PC-9 (cell line): Measurements from ENCODE around the gene PSD2. TPM values are rescaled to one million over a fixed set of nuclear protein-coding genes. Genes with fewer than 3 reads are reported as not detected.

ENCODE experiments used
- BruUV-seq: library from RNA; stranded (reverse); fragments of 400-500 nt; replicated peaks from 2 replicates; lab custom pipeline; 2021; lab: Mats Ljungman, UMichigan
- CTCF ChIA-PET: fragments of 300-600 bp; sonication (Branson Sonifier 250); formaldehyde crosslinking; loops from one replicate; lab custom pipeline; 2022; ENCODE audit warnings: antibody characterized with exemption; lab: Charles Lee
- POLR2A ChIA-PET: fragments of 300-600 bp; sonication (Branson Sonifier 250); formaldehyde crosslinking; loops from one replicate; lab custom pipeline; 2022; ENCODE audit warnings: antibody characterized with exemption; ENCODE audit not compliant: unreplicated experiment; lab: Charles Lee
- DNase-seq, 2 experiments: peaks; one replicate each; pipeline versions ENCODE4 v3.0.0 to v3.0.0-alpha.2; 2015 to 2022; ENCODE audit warnings: mixed read lengths in 1 of 2
- H2AFZ ChIP-seq: fragments of 200-600 bp; sonication (generic); 2 replicates; pipeline ENCODE4 v1.8.1; 2017; ENCODE audit warnings: antibody characterized with exemption
- H3F3A ChIP-seq: fragments of 200-600 bp; sonication (generic); 2 replicates; pipeline ENCODE4 v1.8.1; 2017; ENCODE audit warnings: antibody characterized with exemption, mild to moderate bottlenecking, low read depth; ENCODE audit not compliant: insufficient read depth
- H3K27ac ChIP-seq: fragments of 200-600 bp; sonication (generic); 2 replicates; pipeline ENCODE4 v1.6.1; 2016; ENCODE audit warnings: mixed run types
- H3K27me3 ChIP-seq: fragments of 200-600 bp; sonication (generic); 2 replicates; pipeline ENCODE4 v1.6.1; 2016; ENCODE audit warnings: low read depth, mixed run types; ENCODE audit not compliant: insufficient read depth
- H3K36me3 ChIP-seq: fragments of 200-600 bp; sonication (generic); 2 replicates; pipeline ENCODE4 v1.6.1; 2016; ENCODE audit warnings: low read depth, mixed run types
- H3K4me1 ChIP-seq: fragments of 200-600 bp; sonication (generic); replicated peaks from 2 replicates; pipeline ENCODE4 v1.6.1; 2016; ENCODE audit warnings: mixed run types; ENCODE audit not compliant: insufficient read depth
- H3K4me2 ChIP-seq: fragments of 200-600 bp; sonication (generic); 2 replicates; pipeline ENCODE4 v1.6.1; 2017; ENCODE audit warnings: mixed run types
- H3K4me3 ChIP-seq: fragments of 200-600 bp; sonication (generic); 2 replicates; pipeline ENCODE4 v1.6.1; 2016; ENCODE audit warnings: mixed run types
- H3K79me2 ChIP-seq: fragments of 200-600 bp; sonication (generic); 2 replicates; pipeline ENCODE4 v1.6.1; 2017; ENCODE audit warnings: low read depth, mixed run types
- H3K9me2 ChIP-seq: fragments of 200-600 bp; sonication (generic); 2 replicates; pipeline ENCODE4 v1.8.1; 2017; ENCODE audit warnings: mild to moderate bottlenecking; ENCODE audit not compliant: insufficient read depth
- H3K9me3 ChIP-seq: fragments of 200-600 bp; sonication (generic); 2 replicates; pipeline ENCODE4 v1.8.1; 2016; ENCODE audit warnings: low read depth; ENCODE audit not compliant: insufficient read depth
- H4K20me1 ChIP-seq: fragments of 200-600 bp; sonication (generic); 2 replicates; pipeline ENCODE4 v1.8.1; 2017; ENCODE audit not compliant: insufficient read depth
- EZH2 ChIP-seq: fragments of 200-600 bp; sonication (generic); IDR thresholded peaks from 2 replicates; pipeline ENCODE4 v1.8.0; 2017; ENCODE audit warnings: antibody characterized with exemption, low read depth
- intact Hi-C: fragments of 100-400 bp; cut with micrococcal nuclease; formaldehyde crosslinking; loops from one replicate; pipeline ENCODE4 v1.10.0; 2022; ENCODE audit not compliant: unreplicated experiment
- total RNA-seq: library from RNA; stranded (reverse); gene quantifications from 2 replicates; pipeline ENCODE4 v1.2.3, GENCODE V29; 2021
- TF ChIP-seq, protein P1 (sequence below): fragments of 200-600 bp; sonication (generic); conservative IDR thresholded peaks from 2 replicates; pipeline ENCODE4 v1.6.1; 2017; ENCODE audit warnings: mixed run types, antibody characterized with exemption, mild to moderate bottlenecking, moderate library complexity

The PSD2 gene
- total RNA-seq, 1 experiment from 2014 or later = 0.07 TPM

DNA sequence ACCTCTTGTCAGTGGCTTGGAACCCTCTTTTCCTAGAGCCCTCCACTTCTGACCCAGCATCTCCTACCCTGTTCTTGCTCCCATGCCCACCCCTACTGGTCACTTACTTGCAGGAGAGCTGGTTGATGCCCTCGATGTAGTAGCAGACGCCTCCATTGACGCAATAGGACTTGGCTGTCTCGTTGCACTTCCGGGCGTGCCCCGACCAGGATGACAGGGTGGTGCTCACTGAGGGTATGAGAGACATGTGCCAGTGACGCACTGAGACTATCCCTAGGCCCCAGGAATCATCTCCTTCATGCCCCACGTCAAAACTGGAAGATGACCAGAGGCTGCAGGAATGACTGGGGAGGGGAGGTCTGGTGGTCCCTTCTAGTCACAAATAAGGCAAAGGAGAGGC is 76.0 kb downstream of the PSD2 start:
- no peak overlapping the region for H3K4me3 ChIP-seq
- TF ChIP-seq EZH2 = no peak
- TF ChIP-seq, protein P1, sequence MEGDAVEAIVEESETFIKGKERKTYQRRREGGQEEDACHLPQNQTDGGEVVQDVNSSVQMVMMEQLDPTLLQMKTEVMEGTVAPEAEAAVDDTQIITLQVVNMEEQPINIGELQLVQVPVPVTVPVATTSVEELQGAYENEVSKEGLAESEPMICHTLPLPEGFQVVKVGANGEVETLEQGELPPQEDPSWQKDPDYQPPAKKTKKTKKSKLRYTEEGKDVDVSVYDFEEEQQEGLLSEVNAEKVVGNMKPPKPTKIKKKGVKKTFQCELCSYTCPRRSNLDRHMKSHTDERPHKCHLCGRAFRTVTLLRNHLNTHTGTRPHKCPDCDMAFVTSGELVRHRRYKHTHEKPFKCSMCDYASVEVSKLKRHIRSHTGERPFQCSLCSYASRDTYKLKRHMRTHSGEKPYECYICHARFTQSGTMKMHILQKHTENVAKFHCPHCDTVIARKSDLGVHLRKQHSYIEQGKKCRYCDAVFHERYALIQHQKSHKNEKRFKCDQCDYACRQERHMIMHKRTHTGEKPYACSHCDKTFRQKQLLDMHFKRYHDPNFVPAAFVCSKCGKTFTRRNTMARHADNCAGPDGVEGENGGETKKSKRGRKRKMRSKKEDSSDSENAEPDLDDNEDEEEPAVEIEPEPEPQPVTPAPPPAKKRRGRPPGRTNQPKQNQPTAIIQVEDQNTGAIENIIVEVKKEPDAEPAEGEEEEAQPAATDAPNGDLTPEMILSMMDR = no peak
- H3K79me2 ChIP-seq = no peaks in the 10 kb centered on the region
- intact Hi-C loops = no loop called here
- no peak for DNase-seq
- no peaks in the 10 kb centered on the region for H3K27me3 ChIP-seq
- H3K9me2 ChIP-seq = no peaks in the 10 kb centered on the region
- H2AFZ ChIP-seq = no peak overlapping the region
- no peaks in the 10 kb centered on the region for H3K36me3 ChIP-seq
- H3F3A ChIP-seq = peaks cover 2% of the 10 kb centered on the region; the same call in 1 of the 2 replicates
- H3K27ac ChIP-seq = no peak overlapping the region
- H3K4me2 ChIP-seq = no peak overlapping the region
- H3K9me3 ChIP-seq = peaks cover 4% of the 10 kb centered on the region; the same call in 1 of the 2 replicates
- ChIA-PET POLR2A (no interaction called here), CTCF (no interaction called here)
- H4K20me1 ChIP-seq = no peaks in the 10 kb centered on the region
- no TSS peak for BruUV-seq
- H3K4me1 ChIP-seq = peaks cover 5% of the 10 kb centered on the region

DNA sequence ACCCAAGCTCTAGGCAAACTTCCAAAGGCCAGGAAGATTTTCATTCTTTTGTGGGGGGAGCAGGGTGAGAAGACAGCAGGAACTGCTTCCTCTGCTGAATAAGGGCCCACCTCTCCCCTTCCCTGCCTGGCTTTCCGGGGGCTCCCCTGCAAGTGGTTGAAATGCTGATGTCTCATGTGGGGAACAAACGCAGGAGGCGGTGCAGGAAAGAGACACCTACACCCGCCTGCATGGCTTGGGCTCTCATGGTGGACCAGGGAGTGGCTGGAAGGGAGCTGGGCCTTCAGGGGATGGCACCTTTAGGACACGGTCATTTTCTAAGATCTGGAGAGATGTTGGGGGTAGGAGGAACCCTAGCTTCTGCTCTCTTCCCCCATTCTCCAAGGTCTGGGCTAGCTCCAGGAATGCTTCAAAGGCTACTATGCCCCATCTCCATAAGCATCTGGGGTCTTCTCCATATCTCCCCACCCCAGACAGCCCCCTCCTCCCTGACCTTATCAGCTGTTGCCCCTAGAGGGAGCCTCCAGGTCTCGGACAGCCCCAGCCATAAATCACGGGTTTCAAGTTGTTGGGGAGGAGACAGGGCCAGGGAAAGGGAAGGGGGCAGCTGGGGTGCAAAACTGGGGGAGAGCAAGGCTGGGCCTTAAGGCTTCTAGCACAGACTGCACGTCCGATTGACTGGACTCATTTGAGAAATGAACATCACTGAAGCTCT is 76.6 kb downstream of the PSD2 start:
- no peak for DNase-seq
- Histone ChIP-seq H3K4me1 (peaks cover 11% of the 10 kb centered on the region), H3K4me2 (no peak overlapping the region), H2AFZ (no peak overlapping the region), H4K20me1 (no peaks in the 10 kb centered on the region), H3K36me3 (no peaks in the 10 kb centered on the region), H3K9me2 (no peaks in the 10 kb centered on the region), H3K4me3 (no peak overlapping the region), H3K27ac (no peak overlapping the region), H3F3A (peaks cover 7% of the 10 kb centered on the region; the same call in 1 of the 2 replicates), H3K27me3 (no peaks in the 10 kb centered on the region), H3K79me2 (no peaks in the 10 kb centered on the region), H3K9me3 (peaks cover 4% of the 10 kb centered on the region; the same call in 1 of the 2 replicates)
- intact Hi-C loops = no loop called here
- no TSS peak for BruUV-seq
- no peak for TF ChIP-seq EZH2
- TF ChIP-seq, protein P1 = no peak
- ChIA-PET POLR2A (no interaction called here), CTCF (no interaction called here)

DNA sequence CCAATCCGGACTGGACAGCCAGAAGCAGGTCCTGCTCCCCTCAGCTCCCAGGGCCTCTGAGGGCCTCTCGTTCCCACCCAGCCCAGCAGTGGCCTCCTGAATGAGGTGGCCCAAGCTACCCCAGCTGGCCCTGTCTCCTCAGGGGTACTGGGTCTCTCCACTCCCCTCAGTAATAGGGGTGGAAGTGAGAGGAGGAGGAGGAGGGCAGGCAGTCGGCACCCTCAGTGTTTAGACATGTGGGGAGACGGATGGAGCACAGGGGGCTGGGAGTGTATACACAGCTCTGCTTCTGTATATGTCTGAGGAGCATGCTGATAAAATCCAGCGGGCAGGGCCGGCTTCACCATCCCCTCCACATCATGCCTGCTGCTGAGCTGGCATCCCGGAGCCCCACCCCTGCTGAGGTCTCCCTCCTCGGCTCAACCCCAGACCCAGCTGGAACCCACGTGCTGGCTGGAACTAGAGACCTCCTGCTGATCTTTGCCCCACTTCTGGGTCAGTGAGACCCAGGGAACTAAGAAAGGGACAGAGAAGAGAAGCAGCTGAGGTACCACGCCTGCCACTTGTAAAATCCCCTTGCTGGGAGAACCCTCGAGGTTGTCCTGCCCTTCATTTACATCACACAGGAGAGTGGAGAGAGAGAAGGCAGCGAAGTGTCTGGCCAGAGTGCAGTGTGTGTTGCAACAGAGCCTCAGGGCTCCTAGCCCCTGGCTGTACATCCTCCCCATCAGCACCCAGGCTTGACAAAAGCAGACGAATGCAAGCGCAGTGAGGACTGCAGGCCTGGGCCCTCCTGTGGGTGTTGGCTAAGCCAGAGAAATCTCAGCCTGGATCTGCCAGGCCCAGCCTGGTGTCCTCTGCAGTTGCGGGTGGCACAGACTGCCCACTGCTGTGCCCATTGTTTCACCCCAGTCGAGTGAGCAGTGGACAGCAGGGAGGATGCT is 77.5 kb downstream of the PSD2 start:
- BruUV-seq = no TSS peak

More for the DNA sequence above, 77.5 kb downstream of the PSD2 start:
- no peak for TF ChIP-seq EZH2
- TF ChIP-seq, protein P1 = no peak
- POLR2A ChIA-PET = no interaction called here
- no peaks in the 10 kb centered on the region for H3K27me3 ChIP-seq
- peaks cover 14% of the 10 kb centered on the region; the same call in 1 of the 2 replicates for H3F3A ChIP-seq
- intact Hi-C loops = no loop called here
- H4K20me1 ChIP-seq = no peaks in the 10 kb centered on the region
- DNase-seq = no peak
- peaks cover 20% of the 10 kb centered on the region for H3K4me1 ChIP-seq
- peaks cover 4% of the 10 kb centered on the region; the same call in 1 of the 2 replicates for H3K9me3 ChIP-seq
- no peak overlapping the region for H3K27ac ChIP-seq
- H3K4me2 ChIP-seq = no peak overlapping the region
- H3K4me3 ChIP-seq = no peak overlapping the region
- no peaks in the 10 kb centered on the region for H3K36me3 ChIP-seq
- no peaks in the 10 kb centered on the region for H3K79me2 ChIP-seq
- no peaks in the 10 kb centered on the region for H3K9me2 ChIP-seq
- no peak overlapping the region for H2AFZ ChIP-seq
- CTCF ChIA-PET = no interaction called here
